GM10847 (cell line): ENCODE data around the gene GRIA1.

Source experiments
- POLR2A ChIP-seq: IDR thresholded peaks from 2 replicates; pipeline ENCODE4 v1.6.1; 2011; ENCODE audit not compliant: insufficient read length; ENCODE audit errors: extremely low read depth

Gene GRIA1

GRCh38 chr5:153523211-153523610 lies 32.7 kb downstream of the GRIA1 start:
- TF ChIP-seq POLR2A = no peak

GRCh38 chr5:153523831-153524230 lies 33.4 kb downstream of the GRIA1 start:
- TF ChIP-seq POLR2A = no peak

GRCh38 chr5:153525536-153525935 lies 35.1 kb downstream of the GRIA1 start:
- no peak for TF ChIP-seq POLR2A

- no peak for TF ChIP-seq POLR2A
These were observed 40.1 kb downstream of the GRIA1 start for GRCh38 chr5:153530357-153531143.

GRCh38 chr5:153533546-153533945 lies 43.1 kb downstream of the GRIA1 start:
- TF ChIP-seq POLR2A = no peak

GRCh38 chr5:153534102-153534501 lies 43.6 kb downstream of the GRIA1 start:
- TF ChIP-seq POLR2A = no peak

- no peak for TF ChIP-seq POLR2A
These were observed 46.7 kb downstream of the GRIA1 start for GRCh38 chr5:153537207-153537606.

- TF ChIP-seq POLR2A = no peak
These were observed 49.5 kb downstream of the GRIA1 start for GRCh38 chr5:153539983-153540382.

GRCh38 chr5:153542536-153542935 lies 52.1 kb downstream of the GRIA1 start:
- no peak for TF ChIP-seq POLR2A

GRCh38 chr5:153543288-153543687 lies 52.8 kb downstream of the GRIA1 start:
- TF ChIP-seq POLR2A = no peak

GRCh38 chr5:153543959-153544470 lies 53.5 kb downstream of the GRIA1 start:
- TF ChIP-seq POLR2A = no peak

GRCh38 chr5:153544706-153545105 lies 54.2 kb downstream of the GRIA1 start:
- TF ChIP-seq POLR2A = no peak

- no peak for TF ChIP-seq POLR2A
These were observed 56.1 kb downstream of the GRIA1 start for GRCh38 chr5:153546566-153546965.

GRCh38 chr5:153551537-153552079 lies 61.1 kb downstream of the GRIA1 start:
- no peak for TF ChIP-seq POLR2A

GRCh38 chr5:153552886-153553285 lies 62.4 kb downstream of the GRIA1 start:
- no peak for TF ChIP-seq POLR2A

- no peak for TF ChIP-seq POLR2A
These were observed 65.1 kb downstream of the GRIA1 start for GRCh38 chr5:153555420-153556114.
